HepG2 (cell line): ENCODE results near the gene RSAD2.

Experiments
- CHD2 ChIP-seq: IDR thresholded peaks from 2 replicates; pipeline ENCODE4 v1.6.1; 2011; ENCODE audit warnings: low read depth, low read length, improper control_type of control experiment
- ZNF800 ChIP-seq: sonication (generic); formaldehyde crosslinking; IDR thresholded peaks from 2 replicates; pipeline ENCODE4 v1.4.0; 2020; ENCODE audit warnings: missing genetic modification reagents

GRCh38 chr2:6852195-6852594, 25.4 kb upstream of the RSAD2 start:
- no peak for TF ChIP-seq CHD2
- TF ChIP-seq ZNF800 = no peak
